ENCODE measurements around the gene KIF22. TPM values are rescaled to one million over a fixed set of nuclear protein-coding genes. Genes with fewer than 3 reads are reported as not detected.

KIF22 gene
- total RNA-seq, 1 experiment from 2014 or later: 134 TPM

DNA sequence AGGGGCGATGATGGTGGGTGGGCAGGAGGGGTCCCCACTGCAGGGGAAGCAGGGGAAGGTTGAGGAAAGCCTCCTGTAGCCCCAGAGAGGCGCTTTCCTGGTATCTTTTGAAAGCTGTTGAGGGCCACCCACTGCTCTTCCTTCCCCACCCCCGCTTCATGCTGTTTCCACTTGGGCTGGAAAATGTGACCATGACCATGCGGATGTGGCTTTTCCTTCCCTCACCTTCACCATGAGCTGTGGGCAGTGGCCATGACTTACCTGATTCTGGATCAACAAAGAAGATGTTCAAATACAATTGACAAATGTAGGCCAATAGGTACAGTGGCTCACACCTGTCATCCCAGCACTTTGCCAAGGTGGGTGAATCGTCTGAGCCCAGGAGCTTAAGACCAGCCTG, 43.5 kb downstream of the KIF22 start:
- Mint-ChIP-seq H3K4me1 (ENCODE audit: low read depth, unreplicated experiment) (no peaks in the 10 kb centered on the region), H3K4me3 (ENCODE audit: low read depth, unreplicated experiment) (no peak overlapping the region), H3K27ac (ENCODE audit: unreplicated experiment) (no peak overlapping the region), H3K36me3 (ENCODE audit: insufficient read depth, unreplicated experiment) (peaks cover 67% of the 10 kb centered on the region), H3K9me3 (ENCODE audit: low read depth, unreplicated experiment) (no peaks in the 10 kb centered on the region), H3K27me3 (ENCODE audit: unreplicated experiment) (no peaks in the 10 kb centered on the region)
- TF ChIP-seq, protein P1, sequence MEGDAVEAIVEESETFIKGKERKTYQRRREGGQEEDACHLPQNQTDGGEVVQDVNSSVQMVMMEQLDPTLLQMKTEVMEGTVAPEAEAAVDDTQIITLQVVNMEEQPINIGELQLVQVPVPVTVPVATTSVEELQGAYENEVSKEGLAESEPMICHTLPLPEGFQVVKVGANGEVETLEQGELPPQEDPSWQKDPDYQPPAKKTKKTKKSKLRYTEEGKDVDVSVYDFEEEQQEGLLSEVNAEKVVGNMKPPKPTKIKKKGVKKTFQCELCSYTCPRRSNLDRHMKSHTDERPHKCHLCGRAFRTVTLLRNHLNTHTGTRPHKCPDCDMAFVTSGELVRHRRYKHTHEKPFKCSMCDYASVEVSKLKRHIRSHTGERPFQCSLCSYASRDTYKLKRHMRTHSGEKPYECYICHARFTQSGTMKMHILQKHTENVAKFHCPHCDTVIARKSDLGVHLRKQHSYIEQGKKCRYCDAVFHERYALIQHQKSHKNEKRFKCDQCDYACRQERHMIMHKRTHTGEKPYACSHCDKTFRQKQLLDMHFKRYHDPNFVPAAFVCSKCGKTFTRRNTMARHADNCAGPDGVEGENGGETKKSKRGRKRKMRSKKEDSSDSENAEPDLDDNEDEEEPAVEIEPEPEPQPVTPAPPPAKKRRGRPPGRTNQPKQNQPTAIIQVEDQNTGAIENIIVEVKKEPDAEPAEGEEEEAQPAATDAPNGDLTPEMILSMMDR (IDR thresholded peaks at IDR 0.05; ENCODE audit: unreplicated experiment): no peak
- CTCF ChIA-PET: interaction anchor here (0.6 to 1.2 kb wide), 2 partner anchors 14 to 214 kb away, joined by 3 to 4 read pairs; no protein-coding TSS in a partner anchor
- intact Hi-C loops (cut with micrococcal nuclease; ENCODE audit: unreplicated experiment): no loop called here
- BruUV-seq (replicated peaks): no TSS peak
- no peak for DNase-seq

DNA sequence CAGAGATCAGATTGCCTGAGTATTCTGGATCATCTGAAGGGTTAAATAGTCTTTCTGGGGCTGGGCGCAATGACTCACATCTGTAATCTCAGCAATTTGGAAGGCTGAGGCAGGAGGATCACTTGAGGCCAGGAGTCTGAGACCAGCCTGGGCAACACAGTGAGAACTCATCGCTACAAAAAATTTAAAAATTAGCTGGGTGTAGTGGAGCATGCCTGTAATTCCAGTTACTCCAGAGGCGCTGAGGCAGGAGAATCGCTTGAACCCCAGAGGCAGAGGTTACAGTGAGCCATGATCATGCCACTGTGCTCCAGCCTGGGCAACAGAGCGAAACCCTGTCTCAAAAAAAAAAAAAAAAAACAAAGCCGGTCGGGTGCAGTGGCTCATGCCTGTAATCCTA, 45.4 kb downstream of the KIF22 start:
- no peak overlapping the region for H3K27ac Mint-ChIP-seq (ENCODE audit: unreplicated experiment)
- intact Hi-C loops (cut with micrococcal nuclease; ENCODE audit: unreplicated experiment): no loop called here

DNA sequence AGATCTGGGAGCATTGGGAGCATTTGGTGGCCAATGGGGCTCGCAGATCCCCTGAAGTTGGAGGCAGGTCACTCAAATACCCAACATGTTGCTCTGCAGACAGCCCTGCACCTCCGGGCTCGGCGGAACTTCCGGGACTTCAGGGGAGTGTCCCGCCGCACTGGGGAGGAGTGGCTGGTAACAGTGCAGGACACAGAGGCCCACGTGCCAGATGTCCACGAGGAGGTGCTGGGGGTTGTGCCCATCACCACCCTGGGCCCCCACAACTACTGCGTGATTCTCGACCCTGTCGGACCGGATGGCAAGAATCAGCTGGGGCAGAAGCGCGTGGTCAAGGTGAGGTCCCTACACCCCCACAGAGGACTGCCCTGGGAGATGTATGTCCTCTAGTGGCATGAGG, 46.1 kb downstream of the KIF22 start:
- CTCF ChIA-PET: interaction anchor here (1.1 kb wide), 1 partner anchor 12 kb away, joined by 3 read pairs; no protein-coding TSS in a partner anchor
- Mint-ChIP-seq H3K4me3 (ENCODE audit: low read depth, unreplicated experiment) (no peak overlapping the region), H3K4me1 (ENCODE audit: low read depth, unreplicated experiment) (no peaks in the 10 kb centered on the region), H3K27ac (ENCODE audit: unreplicated experiment) (no peak overlapping the region), H3K27me3 (ENCODE audit: unreplicated experiment) (no peaks in the 10 kb centered on the region), H3K9me3 (ENCODE audit: low read depth, unreplicated experiment) (no peaks in the 10 kb centered on the region), H3K36me3 (ENCODE audit: insufficient read depth, unreplicated experiment) (peaks cover 79% of the 10 kb centered on the region)
- TF ChIP-seq, protein P1 (IDR thresholded peaks at IDR 0.05; ENCODE audit: unreplicated experiment): no peak
- intact Hi-C loops (cut with micrococcal nuclease; ENCODE audit: unreplicated experiment): no loop called here
- no TSS peak for BruUV-seq (replicated peaks)
- DNase-seq: no peak

More for the DNA sequence above, 45.4 kb downstream of the KIF22 start:
- BruUV-seq (replicated peaks): no TSS peak
- no peak for DNase-seq
- Mint-ChIP-seq H3K4me3 (ENCODE audit: low read depth, unreplicated experiment) (no peak overlapping the region), H3K27me3 (ENCODE audit: unreplicated experiment) (no peaks in the 10 kb centered on the region), H3K9me3 (ENCODE audit: low read depth, unreplicated experiment) (no peaks in the 10 kb centered on the region), H3K4me1 (ENCODE audit: low read depth, unreplicated experiment) (no peaks in the 10 kb centered on the region), H3K36me3 (ENCODE audit: insufficient read depth, unreplicated experiment) (peaks cover 80% of the 10 kb centered on the region)
- TF ChIP-seq, protein P1 (IDR thresholded peaks at IDR 0.05; ENCODE audit: unreplicated experiment): no peak
- CTCF ChIA-PET: interaction anchor here (0.7 to 1.1 kb wide), 3 partner anchors 9 to 109 kb away, joined by 3 to 4 read pairs (median 3); no protein-coding TSS in a partner anchor

DNA sequence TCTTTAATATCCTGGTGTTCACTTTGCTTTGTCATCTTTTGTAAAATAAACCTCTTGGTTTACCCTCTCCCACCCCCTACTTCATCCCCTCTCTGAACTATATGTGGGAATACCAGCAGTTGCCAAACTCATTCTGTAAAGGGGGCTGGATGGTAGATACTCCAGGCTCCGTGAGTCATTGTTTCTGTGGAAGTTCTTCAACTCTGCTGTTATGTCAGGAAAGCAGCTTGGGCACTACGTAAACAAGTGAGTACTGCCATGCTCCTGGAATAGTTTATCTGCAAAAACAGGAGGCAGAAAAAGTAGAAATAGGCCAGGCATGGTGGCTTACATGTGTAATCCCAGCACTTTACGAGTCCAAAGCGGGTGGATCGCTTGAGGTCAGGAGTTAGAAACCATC, 47.3 kb downstream of the KIF22 start:
- no TSS peak for BruUV-seq (replicated peaks)
- Mint-ChIP-seq H3K4me1 (ENCODE audit: low read depth, unreplicated experiment) (no peaks in the 10 kb centered on the region), H3K27me3 (ENCODE audit: unreplicated experiment) (no peaks in the 10 kb centered on the region), H3K36me3 (ENCODE audit: insufficient read depth, unreplicated experiment) (peaks cover 76% of the 10 kb centered on the region), H3K27ac (ENCODE audit: unreplicated experiment) (no peak overlapping the region), H3K9me3 (ENCODE audit: low read depth, unreplicated experiment) (no peaks in the 10 kb centered on the region), H3K4me3 (ENCODE audit: low read depth, unreplicated experiment) (no peak overlapping the region)
- DNase-seq: no peak
- TF ChIP-seq, protein P1 (IDR thresholded peaks at IDR 0.05; ENCODE audit: unreplicated experiment): no peak
- intact Hi-C loops (cut with micrococcal nuclease; ENCODE audit: unreplicated experiment): no loop called here
- CTCF ChIA-PET: interaction anchor here (0.9 to 1.4 kb wide), 2 partner anchors 10 to 21 kb away, joined by 4 read pairs; partner anchors contain the start of gene PAGR1

All from Calu3 (cell line).